Stomach (tissue), 4 donors: ENCODE results near the gene LSM3.

Experiments
- CTCF ChIP-seq, 7 experiments: fragments of 450-650 bp in 4 of 7; fragments of 200-600 bp in 3 of 7; sonication (generic) in 3 of 7; IDR thresholded peaks; one replicate each; pipeline ENCODE4 v1.5.1; 2016 to 2019; ENCODE audit warnings: antibody characterized with exemption in 7 of 7, control low read depth in 2 of 7, mild to moderate bottlenecking in 1 of 7
- POLR2A ChIP-seq, 4 donors: fragments of 450-650 bp; IDR thresholded peaks; one replicate each; pipeline ENCODE4 v1.6.1; 2016; ENCODE audit warnings: antibody characterized with exemption in 4 of 4, control low read depth in 2 of 4, mild to moderate bottlenecking in 1 of 4, moderate library complexity in 1 of 4
- POLR2AphosphoS5 ChIP-seq, 3 donors: sonication (generic); formaldehyde crosslinking; IDR thresholded peaks; one replicate each; pipeline ENCODE4 v1.6.1; 2016; ENCODE audit warnings: antibody characterized with exemption in 3 of 3

GRCh38 chr3:14152233-14152962 is 26.2 kb upstream of the LSM3 start:
- TF ChIP-seq CTCF (IDR thresholded peaks at IDR 0.05) (no peak), POLR2AphosphoS5 (IDR thresholded peaks at IDR 0.05) (no peak), POLR2A (IDR thresholded peaks at IDR 0.05) (no peak)
